MM.1S (cell line): Measurements from ENCODE around the gene TTC13.

Experiments
- DNase-seq: peaks from one replicate; pipeline ENCODE4 v3.0.0-alpha.2; 2015
- H2AFZ ChIP-seq: fragments of 300-600 bp; sonication (generic); 2 replicates; pipeline ENCODE4 v1.6.0; 2016; ENCODE audit warnings: antibody characterized with exemption, low read length
- H3F3A ChIP-seq: fragments of 300-600 bp; sonication (generic); 2 replicates; pipeline ENCODE4 v1.6.1; 2016; ENCODE audit warnings: mild to moderate bottlenecking, antibody characterized with exemption, low read length, moderate library complexity, mixed read lengths; ENCODE audit not compliant: insufficient read depth
- H3K27ac ChIP-seq: fragments of 300-600 bp; sonication (generic); 2 replicates; pipeline ENCODE4 v1.5.1; 2016; ENCODE audit warnings: mild to moderate bottlenecking, low read length
- H3K27me3 ChIP-seq: fragments of 300-600 bp; sonication (generic); replicated peaks from 2 replicates; pipeline ENCODE4 v1.6.0; 2016; ENCODE audit warnings: low read length; ENCODE audit not compliant: insufficient read depth
- H3K36me3 ChIP-seq: fragments of 300-600 bp; sonication (generic); replicated peaks from 2 replicates; pipeline ENCODE4 v1.6.1; 2016; ENCODE audit warnings: mild to moderate bottlenecking, low read length, mixed read lengths; ENCODE audit not compliant: insufficient read depth
- H3K4me1 ChIP-seq: fragments of 300-600 bp; sonication (generic); 2 replicates; pipeline ENCODE4 v1.6.1; 2016; ENCODE audit warnings: low read length, mixed read lengths
- H3K4me2 ChIP-seq: fragments of 300-600 bp; sonication (generic); 2 replicates; pipeline ENCODE4 v1.6.0; 2016; ENCODE audit warnings: low read depth, low read length
- H3K4me3 ChIP-seq: fragments of 300-600 bp; sonication (generic); 2 replicates; pipeline ENCODE4 v1.5.1; 2016; ENCODE audit warnings: low read length, mixed read lengths
- H3K79me2 ChIP-seq: fragments of 300-600 bp; sonication (generic); 2 replicates; pipeline ENCODE4 v1.6.1; 2016; ENCODE audit warnings: mixed run types, low read length, mixed read lengths
- H3K9ac ChIP-seq: fragments of 300-600 bp; sonication (generic); 2 replicates; pipeline ENCODE4 v1.6.1; 2016; ENCODE audit warnings: low read length, mixed read lengths
- H3K9me2 ChIP-seq: fragments of 300-600 bp; sonication (generic); replicated peaks from 2 replicates; pipeline ENCODE4 v1.6.1; 2016; ENCODE audit warnings: mild to moderate bottlenecking, low read length, mixed read lengths; ENCODE audit not compliant: insufficient read depth
- H3K9me3 ChIP-seq: fragments of 300-600 bp; sonication (generic); replicated peaks from 2 replicates; pipeline ENCODE4 v1.6.1; 2016; ENCODE audit warnings: mild to moderate bottlenecking, low read length, mixed read lengths; ENCODE audit not compliant: insufficient read depth
- H4K20me1 ChIP-seq: fragments of 300-600 bp; sonication (generic); 2 replicates; pipeline ENCODE4 v1.6.1; 2016; ENCODE audit warnings: mild to moderate bottlenecking, low read length, moderate library complexity, mixed read lengths; ENCODE audit not compliant: insufficient read depth
- EZH2 ChIP-seq: fragments of 300-600 bp; sonication (generic); optimal IDR thresholded peaks from 2 replicates; pipeline ENCODE3; 2017; ENCODE audit warnings: low read depth, mild to moderate bottlenecking, antibody characterized with exemption, low read length, mixed read lengths
- EZH2phosphoT487 ChIP-seq: fragments of 300-600 bp; sonication (generic); IDR thresholded peaks from 2 replicates; pipeline ENCODE4 v1.6.1; 2018; ENCODE audit warnings: antibody characterized with exemption, low read length
- TF ChIP-seq, protein P1 (sequence below): fragments of 300-600 bp; sonication (generic); IDR thresholded peaks from 2 replicates; pipeline ENCODE4 v1.5.1; 2016; ENCODE audit warnings: antibody characterized with exemption, low read length, mixed read lengths

TTC13 gene

DNA sequence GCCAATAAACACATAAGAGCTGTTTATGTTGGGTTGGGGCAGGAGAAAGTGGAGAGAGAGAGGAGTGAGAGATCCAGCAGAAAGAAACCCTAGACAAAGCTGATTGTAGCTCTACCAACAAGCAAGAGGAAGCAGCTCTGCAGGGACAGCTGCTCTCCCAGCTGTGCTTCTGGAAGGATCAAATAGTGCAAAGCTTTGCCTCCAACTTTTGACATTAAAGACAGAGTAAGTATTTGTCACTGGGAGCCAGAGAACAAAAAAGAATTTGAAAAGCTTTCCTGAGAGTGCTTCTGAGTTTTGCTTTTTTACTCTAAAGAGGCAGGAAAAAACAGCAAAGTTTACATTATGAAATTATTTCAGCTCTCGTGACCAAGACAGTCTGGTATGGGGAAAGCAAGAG is 81.9 kb downstream of the TTC13 start:
- Histone ChIP-seq H3K27me3 (no peaks in the 10 kb centered on the region), H4K20me1 (no peaks in the 10 kb centered on the region), H3K4me1 (peaks cover 5% of the 10 kb centered on the region; the same call in 1 of the 2 replicates), H3K9me3 (no peaks in the 10 kb centered on the region), H3K79me2 (no peaks in the 10 kb centered on the region), H3K36me3 (no peaks in the 10 kb centered on the region), H2AFZ (no peak overlapping the region), H3K9ac (no peak overlapping the region), H3K27ac (no peak overlapping the region), H3K4me2 (no peak overlapping the region), H3F3A (no peaks in the 10 kb centered on the region), H3K4me3 (no peak overlapping the region), H3K9me2 (no peaks in the 10 kb centered on the region)
- TF ChIP-seq EZH2phosphoT487, result no peak
- no peak for DNase-seq

DNA sequence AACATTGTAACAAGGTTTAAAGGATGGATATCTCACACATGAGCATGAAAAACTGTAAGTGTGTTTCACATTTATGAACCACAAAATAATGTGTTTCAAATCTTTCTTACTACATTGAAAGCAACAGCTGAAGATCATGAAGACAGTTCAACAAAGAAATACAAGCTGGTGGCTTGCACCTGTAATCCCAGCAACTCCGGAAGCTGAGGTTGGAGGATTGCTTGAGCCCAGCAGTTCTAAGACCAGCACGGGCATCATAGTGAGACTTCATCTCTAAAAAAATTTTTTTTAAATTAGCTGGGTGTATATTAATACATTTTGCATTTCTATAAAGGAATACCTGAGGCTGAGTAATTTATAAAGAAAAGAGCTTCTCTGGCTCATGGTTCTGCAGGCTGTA is 83.2 kb downstream of the TTC13 start:
- Histone ChIP-seq H3K27me3 (no peaks in the 10 kb centered on the region), H3K36me3 (no peaks in the 10 kb centered on the region), H3K27ac (no peak overlapping the region), H3K4me3 (no peak overlapping the region), H2AFZ (no peak overlapping the region), H3K4me1 (no peaks in the 10 kb centered on the region), H3K9ac (no peak overlapping the region), H3K9me3 (no peaks in the 10 kb centered on the region), H3K79me2 (no peaks in the 10 kb centered on the region), H3K9me2 (no peaks in the 10 kb centered on the region), H4K20me1 (no peaks in the 10 kb centered on the region), H3K4me2 (no peak overlapping the region), H3F3A (no peaks in the 10 kb centered on the region)
- no peak for TF ChIP-seq EZH2
- no peak for TF ChIP-seq EZH2phosphoT487
- TF ChIP-seq, protein P1, sequence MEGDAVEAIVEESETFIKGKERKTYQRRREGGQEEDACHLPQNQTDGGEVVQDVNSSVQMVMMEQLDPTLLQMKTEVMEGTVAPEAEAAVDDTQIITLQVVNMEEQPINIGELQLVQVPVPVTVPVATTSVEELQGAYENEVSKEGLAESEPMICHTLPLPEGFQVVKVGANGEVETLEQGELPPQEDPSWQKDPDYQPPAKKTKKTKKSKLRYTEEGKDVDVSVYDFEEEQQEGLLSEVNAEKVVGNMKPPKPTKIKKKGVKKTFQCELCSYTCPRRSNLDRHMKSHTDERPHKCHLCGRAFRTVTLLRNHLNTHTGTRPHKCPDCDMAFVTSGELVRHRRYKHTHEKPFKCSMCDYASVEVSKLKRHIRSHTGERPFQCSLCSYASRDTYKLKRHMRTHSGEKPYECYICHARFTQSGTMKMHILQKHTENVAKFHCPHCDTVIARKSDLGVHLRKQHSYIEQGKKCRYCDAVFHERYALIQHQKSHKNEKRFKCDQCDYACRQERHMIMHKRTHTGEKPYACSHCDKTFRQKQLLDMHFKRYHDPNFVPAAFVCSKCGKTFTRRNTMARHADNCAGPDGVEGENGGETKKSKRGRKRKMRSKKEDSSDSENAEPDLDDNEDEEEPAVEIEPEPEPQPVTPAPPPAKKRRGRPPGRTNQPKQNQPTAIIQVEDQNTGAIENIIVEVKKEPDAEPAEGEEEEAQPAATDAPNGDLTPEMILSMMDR, result no peak
- DNase-seq, result no peak

DNA sequence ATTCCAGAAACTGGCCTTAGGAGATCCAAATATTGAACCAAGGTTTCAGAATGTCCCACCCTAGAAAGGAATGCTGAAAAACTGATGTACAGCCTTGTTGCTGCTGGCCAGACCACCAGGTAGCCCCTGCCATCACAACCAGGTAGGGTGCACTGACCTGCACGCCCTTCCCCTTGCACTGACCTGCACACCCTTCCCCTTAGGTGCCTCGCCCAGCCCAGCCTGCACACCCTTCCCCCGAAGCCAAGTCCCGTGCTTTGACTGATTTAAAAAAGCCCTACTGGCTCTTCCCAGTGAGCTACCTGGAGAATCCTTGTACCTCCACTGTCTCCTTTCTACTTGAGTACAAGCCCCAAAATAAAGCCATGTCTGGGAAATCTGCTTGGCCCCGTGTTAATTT is 84.0 kb downstream of the TTC13 start:
- no peak overlapping the region for H3K4me3 ChIP-seq
- H3K9ac ChIP-seq, result no peak overlapping the region
- H3K4me2 ChIP-seq, result no peak overlapping the region
- no peaks in the 10 kb centered on the region for H3F3A ChIP-seq
- no peak overlapping the region for H3K27ac ChIP-seq
- no peak for TF ChIP-seq EZH2
- no peak for TF ChIP-seq EZH2phosphoT487
- TF ChIP-seq, protein P1, result no peak
- no peaks in the 10 kb centered on the region for H4K20me1 ChIP-seq
- DNase-seq, result no peak
- H3K9me3 ChIP-seq, result no peaks in the 10 kb centered on the region
- H3K4me1 ChIP-seq, result no peaks in the 10 kb centered on the region
- H3K36me3 ChIP-seq, result no peaks in the 10 kb centered on the region
- no peaks in the 10 kb centered on the region for H3K9me2 ChIP-seq
- no peaks in the 10 kb centered on the region for H3K27me3 ChIP-seq
- H2AFZ ChIP-seq, result no peak overlapping the region
- no peaks in the 10 kb centered on the region for H3K79me2 ChIP-seq

DNA sequence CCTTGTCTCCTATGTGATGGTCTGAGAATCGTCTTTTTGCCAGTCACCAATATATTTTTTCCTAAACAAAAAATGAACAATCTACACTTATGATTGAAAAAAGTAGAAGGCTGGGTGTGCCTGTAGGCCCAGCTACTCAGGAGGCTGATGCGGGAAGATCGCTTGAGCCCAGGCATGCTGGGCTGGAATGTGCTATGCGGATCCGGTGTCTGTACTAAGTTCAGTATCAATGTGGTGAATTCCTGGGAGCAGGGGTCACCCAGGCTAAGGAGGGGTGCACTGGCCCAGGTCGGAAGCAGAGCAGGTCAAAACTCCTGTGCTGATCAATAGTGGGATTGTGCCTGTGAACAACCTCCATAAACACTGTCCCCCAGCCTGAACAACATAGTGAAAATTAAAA is 84.6 kb downstream of the TTC13 start:
- H3K4me1 ChIP-seq, result no peaks in the 10 kb centered on the region
- no peak overlapping the region for H3K4me2 ChIP-seq
- no peaks in the 10 kb centered on the region for H3F3A ChIP-seq
- no peaks in the 10 kb centered on the region for H3K79me2 ChIP-seq
- no peak overlapping the region for H3K4me3 ChIP-seq
- H3K9ac ChIP-seq, result no peak overlapping the region
- H2AFZ ChIP-seq, result no peak overlapping the region
- no peaks in the 10 kb centered on the region for H4K20me1 ChIP-seq
- H3K27me3 ChIP-seq, result no peaks in the 10 kb centered on the region
- H3K9me3 ChIP-seq, result no peaks in the 10 kb centered on the region
- DNase-seq, result no peak
- no peaks in the 10 kb centered on the region for H3K36me3 ChIP-seq
- H3K9me2 ChIP-seq, result no peaks in the 10 kb centered on the region
- no peak for TF ChIP-seq EZH2
- TF ChIP-seq, protein P1, result no peak
- TF ChIP-seq EZH2phosphoT487, result no peak
- H3K27ac ChIP-seq, result no peak overlapping the region
